GM06990 (cell line): ENCODE measurements around the gene FAM53B.
A peak's percentile ranks its signal among the peaks of the same experiment; 100 is the strongest.

Experiments used
- DNase-seq: peaks from one replicate; pipeline ENCODE4 v3.0.0-alpha.2; 2011; ENCODE audit not compliant: insufficient read length; ENCODE audit errors: extremely low read depth
- H3K27me3 ChIP-seq: replicated peaks from 2 replicates; pipeline ENCODE4 v1.6.0; 2011; ENCODE audit warnings: low read length; ENCODE audit not compliant: control insufficient read depth, insufficient read depth
- H3K36me3 ChIP-seq: 2 replicates; pipeline ENCODE4 v1.5.1; 2011; ENCODE audit warnings: low read length; ENCODE audit not compliant: control insufficient read depth, insufficient read depth
- H3K4me3 ChIP-seq: replicated peaks from 2 replicates; pipeline ENCODE4 v1.5.1; 2011; ENCODE audit warnings: low read depth, mild to moderate bottlenecking, control low read depth, low read length
- CTCF ChIP-seq: IDR thresholded peaks from 2 replicates; pipeline ENCODE4 v1.5.1; 2011; ENCODE audit warnings: low read length, control low read depth, mild to moderate bottlenecking, inconsistent platforms; ENCODE audit not compliant: insufficient read depth, poor library complexity, severe bottlenecking

FAM53B gene

GRCh38 chr10:124629415-124629814, 114.8 kb downstream of the FAM53B start:
- TF ChIP-seq CTCF = no peak

GRCh38 chr10:124628676-124629021, 115.5 kb downstream of the FAM53B start:
- TF ChIP-seq CTCF = no peak
- Histone ChIP-seq H3K36me3 (peaks cover 3% of the 10 kb centered on the region), H3K27me3 (no peaks in the 10 kb centered on the region), H3K4me3 (no peak overlapping the region)
- no peak for DNase-seq

More at GRCh38 chr10:124629415-124629814, 114.8 kb downstream of the FAM53B start:
- H3K36me3 ChIP-seq = no peaks in the 10 kb centered on the region; the same call in 1 of the 2 replicates
- no peak overlapping the region for H3K4me3 ChIP-seq
- DNase-seq = no peak
- H3K27me3 ChIP-seq = no peaks in the 10 kb centered on the region

GRCh38 chr10:124627866-124628675, 116.1 kb downstream of the FAM53B start:
- DNase-seq = no peak
- no peak for TF ChIP-seq CTCF
- Histone ChIP-seq H3K4me3 (no peak overlapping the region), H3K36me3 (peaks cover 3% of the 10 kb centered on the region), H3K27me3 (no peaks in the 10 kb centered on the region)

- no peaks in the 10 kb centered on the region for H3K27me3 ChIP-seq
- H3K4me3 ChIP-seq = no peak overlapping the region
- peak; percentile 44 for DNase-seq
- H3K36me3 ChIP-seq = peaks cover 8% of the 10 kb centered on the region
- peak; percentile 27 for TF ChIP-seq CTCF
Measured at GRCh38 chr10:124626759-124627380, 117.3 kb downstream of the FAM53B start.

GRCh38 chr10:124625831-124626238, 118.3 kb downstream of the FAM53B start:
- no peaks in the 10 kb centered on the region for H3K27me3 ChIP-seq

More at GRCh38 chr10:124625831-124626238, 118.3 kb downstream of the FAM53B start:
- Histone ChIP-seq H3K4me3 (no peak overlapping the region), H3K36me3 (peaks cover 8% of the 10 kb centered on the region)
- no peak for DNase-seq
- no peak for TF ChIP-seq CTCF
